Smooth muscle cell (in vitro differentiated cells): ENCODE measurements around the gene BMAL1. TPM values are rescaled to one million over a fixed set of nuclear protein-coding genes. Genes with fewer than 3 reads are reported as not detected.
A peak's percentile ranks its signal among the peaks of the same experiment; 100 is the strongest.

Experiments
- DNase-seq: peaks from one replicate; lab custom pipeline; 2025; ENCODE audit not compliant: unreplicated experiment; lab: John Stamatoyannopoulos, UW
- H2AFZ ChIP-seq: fragments of 200-600 bp; sonication (generic); 2 replicates; pipeline ENCODE4 v1.6.0; 2016; ENCODE audit warnings: antibody characterized with exemption, low read depth, mild to moderate bottlenecking
- H3F3A ChIP-seq: fragments of 200-600 bp; sonication (generic); 2 replicates; pipeline ENCODE4 v1.6.0; 2017; ENCODE audit warnings: antibody characterized with exemption, low read depth
- H3K27ac ChIP-seq: fragments of 200-600 bp; sonication (generic); 2 replicates; pipeline ENCODE4 v1.5.1; 2016; ENCODE audit warnings: low read depth, mild to moderate bottlenecking
- H3K27me3 ChIP-seq: fragments of 200-600 bp; sonication (generic); 2 replicates; pipeline ENCODE4 v1.6.1; 2016; ENCODE audit warnings: low read depth, mild to moderate bottlenecking
- H3K36me3 ChIP-seq: fragments of 200-600 bp; sonication (generic); 2 replicates; pipeline ENCODE4 v1.5.1; 2016; ENCODE audit warnings: low read depth
- H3K4me1 ChIP-seq: fragments of 200-600 bp; sonication (generic); 2 replicates; pipeline ENCODE4 v1.5.1; 2016; ENCODE audit warnings: low read depth
- H3K4me2 ChIP-seq: fragments of 200-600 bp; sonication (generic); 2 replicates; pipeline ENCODE4 v1.6.0; 2016; ENCODE audit warnings: mild to moderate bottlenecking
- H3K4me3 ChIP-seq: fragments of 200-600 bp; sonication (generic); 2 replicates; pipeline ENCODE4 v1.5.1; 2016; ENCODE audit warnings: mild to moderate bottlenecking
- H3K79me2 ChIP-seq: fragments of 200-600 bp; sonication (generic); 2 replicates; pipeline ENCODE4 v1.6.0; 2016; ENCODE audit warnings: low read depth, mild to moderate bottlenecking
- H3K9ac ChIP-seq: fragments of 200-600 bp; sonication (generic); 2 replicates; pipeline ENCODE4 v1.6.0; 2016; ENCODE audit warnings: low read depth
- H3K9me3 ChIP-seq: fragments of 200-600 bp; sonication (generic); replicated peaks from 2 replicates; pipeline ENCODE4 v1.5.1; 2016; ENCODE audit warnings: low read depth
- H4K20me1 ChIP-seq: fragments of 200-600 bp; sonication (generic); 2 replicates; pipeline ENCODE4 v1.6.0; 2016; ENCODE audit warnings: low read depth
- WGBS: methylation state at CpG from one replicate; pipeline ENCODE4 v1.1.7; 2016; ENCODE audit warnings: low lambda C conversion rate; 5-methylcytosine and 5-hydroxymethylcytosine counted together
- polyA plus RNA-seq: library from polyadenylated mRNA; unstranded; fragments of >200 nt; fragmentation: Nextera tagmentation; extraction: Ambion mirVana; gene quantifications from 2 replicates; pipeline ENCODE4 v1.2.1, GENCODE V29; 2016
- total RNA-seq: library from RNA; depleted of rRNA; stranded (reverse); fragments of >200 nt; gene quantifications from 2 replicates; pipeline ENCODE4 v1.2.3, GENCODE V29; 2014
- TF ChIP-seq, protein P1 (sequence below): fragments of 200-600 bp; sonication (generic); IDR thresholded peaks from 2 replicates; pipeline ENCODE4 v1.5.1; 2017; ENCODE audit warnings: borderline replicate concordance, mild to moderate bottlenecking, antibody characterized with exemption; ENCODE audit not compliant: insufficient read depth, poor library complexity, severe bottlenecking

The BMAL1 gene
- total and polyA plus RNA-seq, 2 experiments from 2014 or later: 9.9 to 24.5 TPM

DNA sequence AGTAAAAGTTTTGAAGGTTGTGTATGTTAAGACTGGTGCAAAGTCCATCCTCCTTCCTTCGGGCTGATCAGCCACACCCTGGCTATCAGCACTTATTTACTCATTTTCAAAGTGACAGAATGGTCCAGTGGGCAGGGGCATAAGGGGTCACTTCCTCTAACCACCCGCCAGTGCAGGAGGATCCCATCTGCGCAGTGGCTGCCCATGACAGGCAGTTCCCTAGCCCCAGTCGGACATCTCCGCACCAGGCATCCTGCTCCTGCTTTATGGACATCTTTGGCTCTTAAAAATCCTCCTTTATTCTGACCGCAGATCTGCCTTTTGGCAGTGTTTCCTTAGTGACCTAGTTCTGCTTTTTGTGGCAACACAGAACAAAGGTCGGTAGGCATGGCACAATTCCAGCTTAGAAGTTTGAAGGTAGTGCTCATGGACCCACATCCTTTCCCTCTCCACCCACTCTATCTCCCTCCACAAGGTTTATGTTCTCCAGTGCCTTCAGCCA, 55.9 kb downstream of the BMAL1 start:
- TF ChIP-seq, protein P1, sequence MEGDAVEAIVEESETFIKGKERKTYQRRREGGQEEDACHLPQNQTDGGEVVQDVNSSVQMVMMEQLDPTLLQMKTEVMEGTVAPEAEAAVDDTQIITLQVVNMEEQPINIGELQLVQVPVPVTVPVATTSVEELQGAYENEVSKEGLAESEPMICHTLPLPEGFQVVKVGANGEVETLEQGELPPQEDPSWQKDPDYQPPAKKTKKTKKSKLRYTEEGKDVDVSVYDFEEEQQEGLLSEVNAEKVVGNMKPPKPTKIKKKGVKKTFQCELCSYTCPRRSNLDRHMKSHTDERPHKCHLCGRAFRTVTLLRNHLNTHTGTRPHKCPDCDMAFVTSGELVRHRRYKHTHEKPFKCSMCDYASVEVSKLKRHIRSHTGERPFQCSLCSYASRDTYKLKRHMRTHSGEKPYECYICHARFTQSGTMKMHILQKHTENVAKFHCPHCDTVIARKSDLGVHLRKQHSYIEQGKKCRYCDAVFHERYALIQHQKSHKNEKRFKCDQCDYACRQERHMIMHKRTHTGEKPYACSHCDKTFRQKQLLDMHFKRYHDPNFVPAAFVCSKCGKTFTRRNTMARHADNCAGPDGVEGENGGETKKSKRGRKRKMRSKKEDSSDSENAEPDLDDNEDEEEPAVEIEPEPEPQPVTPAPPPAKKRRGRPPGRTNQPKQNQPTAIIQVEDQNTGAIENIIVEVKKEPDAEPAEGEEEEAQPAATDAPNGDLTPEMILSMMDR: no peak
- WGBS: 94% methylated on average over 7 of the region's 7 CpGs
- Histone ChIP-seq H3K27ac (no peak overlapping the region), H3K4me2 (no peak overlapping the region), H3K36me3 (no peaks in the 10 kb centered on the region), H3K4me3 (no peak overlapping the region), H3F3A (peaks cover 8% of the 10 kb centered on the region), H4K20me1 (no peaks in the 10 kb centered on the region), H3K9me3 (no peaks in the 10 kb centered on the region), H3K79me2 (no peaks in the 10 kb centered on the region), H3K9ac (no peak overlapping the region), H3K27me3 (no peaks in the 10 kb centered on the region), H2AFZ (no peak overlapping the region), H3K4me1 (no peaks in the 10 kb centered on the region)
- DNase-seq: no peak

DNA sequence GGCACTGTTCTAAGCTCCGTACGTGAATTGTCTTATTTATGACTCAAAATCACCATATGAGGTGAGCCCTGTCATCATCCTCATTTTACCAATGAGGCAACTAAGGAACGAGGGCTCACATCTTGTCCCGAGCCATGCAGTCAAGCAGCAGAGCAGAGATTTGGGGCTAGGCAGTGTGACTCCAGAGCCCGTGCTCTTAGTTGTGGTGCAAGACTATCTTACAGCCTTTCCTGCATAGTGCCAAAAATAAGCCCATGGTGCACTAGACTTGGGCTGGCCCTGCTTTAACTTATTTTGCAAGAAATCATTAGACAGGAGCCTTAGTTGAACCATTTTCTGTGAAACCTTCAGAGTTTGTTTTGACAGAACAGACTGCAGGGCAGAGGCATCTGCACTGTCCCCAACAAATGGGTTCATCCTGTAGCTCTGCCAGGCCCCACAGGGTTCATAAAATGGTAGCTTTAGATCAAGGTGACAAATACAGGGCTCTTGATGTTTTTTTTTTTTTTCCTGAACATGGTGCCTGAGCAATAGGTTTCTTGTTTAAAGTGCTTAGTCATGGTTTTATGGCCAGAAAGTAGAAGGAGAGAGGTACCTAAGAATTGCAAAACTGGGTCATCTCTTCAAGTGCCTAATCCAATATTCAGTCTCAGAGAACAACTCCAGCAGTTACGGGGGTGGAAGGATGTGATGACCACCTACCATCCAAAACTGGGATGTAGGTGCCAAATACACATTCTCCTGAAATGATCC, 56.6 kb downstream of the BMAL1 start:
- no peaks in the 10 kb centered on the region for H3K79me2 ChIP-seq
- H3K27me3 ChIP-seq: no peaks in the 10 kb centered on the region
- no peak overlapping the region for H3K27ac ChIP-seq
- H2AFZ ChIP-seq: no peak overlapping the region
- H3K4me3 ChIP-seq: no peak overlapping the region
- no peaks in the 10 kb centered on the region for H3K9me3 ChIP-seq
- H3K4me1 ChIP-seq: no peaks in the 10 kb centered on the region
- H3K36me3 ChIP-seq: no peaks in the 10 kb centered on the region
- WGBS: 81% methylated on average over 6 of the region's 6 CpGs
- DNase-seq: no peak
- H4K20me1 ChIP-seq: no peaks in the 10 kb centered on the region
- H3K9ac ChIP-seq: no peak overlapping the region
- peaks cover 8% of the 10 kb centered on the region for H3F3A ChIP-seq
- TF ChIP-seq, protein P1: no peak
- H3K4me2 ChIP-seq: no peak overlapping the region

- TF ChIP-seq, protein P1: peak; percentile 72
- H3K36me3 ChIP-seq: no peaks in the 10 kb centered on the region
- no peak overlapping the region for H3K4me3 ChIP-seq
- H3K27me3 ChIP-seq: no peaks in the 10 kb centered on the region
- peaks cover 8% of the 10 kb centered on the region for H3F3A ChIP-seq
- H4K20me1 ChIP-seq: no peaks in the 10 kb centered on the region
- H3K9ac ChIP-seq: no peak overlapping the region
- no peaks in the 10 kb centered on the region for H3K79me2 ChIP-seq
- H3K27ac ChIP-seq: no peak overlapping the region
- H2AFZ ChIP-seq: no peak overlapping the region
- no peaks in the 10 kb centered on the region for H3K4me1 ChIP-seq
- 29% methylated on average over 5 of the region's 5 CpGs for WGBS
- no peak for DNase-seq
- H3K9me3 ChIP-seq: no peaks in the 10 kb centered on the region
- H3K4me2 ChIP-seq: no peak overlapping the region
These were observed 57.7 kb downstream of the BMAL1 start for GRCh38 chr11:13335319-13335718.
